Bronchus fibroblast of lung (primary cell): Measurements from ENCODE around the gene EOLA1. TPM values are rescaled to one million over a fixed set of nuclear protein-coding genes. Genes with fewer than 3 reads are reported as not detected.

Source experiments
- total RNA-seq: library from RNA; depleted of rRNA; stranded (reverse); fragments of >200 nt; gene quantifications from 2 replicates; pipeline ENCODE4 v1.2.3, GENCODE V29; 2015

Gene EOLA1
- 10.6 and 12.0 TPM in 2 replicates for total RNA-seq

GRCh38 chrX:149540621-149541520 lies at the start of gene EOLA1:
Gene EOLA1 (plus strand): TSS chrX:149541012. CDS start chrX:149545631, 4,619 bp downstream.

GRCh38 chrX:149504915-149505651 lies 35.7 kb upstream of the EOLA1 start, which contains the start of gene IDS:
Gene IDS (minus strand): TSS chrX:149505306. CDS start chrX:149505137, 169 bp downstream.

GRCh38 chrX:149549701-149550100 lies 8.9 kb downstream of the EOLA1 start, which contains the start of gene HSFX3:
Gene HSFX3 (minus strand): TSS chrX:149549924. CDS start chrX:149549852, 72 bp downstream.

GRCh38 chrX:149587359-149587758 lies 46.5 kb downstream of the EOLA1 start, which contains the start of gene MAGEA9B:
Gene MAGEA9B (minus strand): TSS chrX:149587459. CDS start chrX:149583179, 4,280 bp downstream.

GRCh38 chrX:149595214-149595613 lies 54.4 kb downstream of the EOLA1 start, which contains the start of gene HSFX2:
Gene HSFX2 (minus strand): TSS chrX:149595314. CDS start chrX:149594700, 614 bp downstream.

Other genes with a start within 250 kb of the EOLA1 start
- 20.4 and 26.1 TPM in 2 replicates for gene IDS, start 35.7 kb upstream of the EOLA1 start, total RNA-seq
- gene HSFX3, start 8.9 kb downstream of the EOLA1 start, total RNA-seq, result not detected in 2 replicates
- gene MAGEA9B, start 46.4 kb downstream of the EOLA1 start, total RNA-seq, result not detected in 2 replicates
- 0.50 TPM in 1 of 2 replicates, not detected in the other for gene HSFX2, start 54.3 kb downstream of the EOLA1 start, total RNA-seq
- gene TMEM185A, start 90.8 kb downstream of the EOLA1 start, total RNA-seq, result 6.4 and 8.6 TPM in 2 replicates
- not detected in 2 replicates for gene MAGEA11, start 171.0 kb downstream of the EOLA1 start, total RNA-seq
- gene HSFX1, start 233.1 kb downstream of the EOLA1 start, total RNA-seq, result 0.15 TPM in 1 of 2 replicates, not detected in the other
- not detected in 2 replicates for gene MAGEA9, start 240.9 kb downstream of the EOLA1 start, total RNA-seq